Renal cortex interstitium (tissue), 11 donors: ENCODE data around the gene TEX29. TPM values are rescaled to one million over a fixed set of nuclear protein-coding genes. Genes with fewer than 3 reads are reported as not detected.

Experiments
- DNase-seq, 11 donors: peaks; one replicate each; pipeline ENCODE4 v3.0.0-alpha.2; 2013; ENCODE audit warnings: low read depth in 9 of 11, low spot score in 4 of 11; ENCODE audit errors: extremely low read depth in 1 of 11
- polyA plus RNA-seq, 3 donors: library from polyadenylated mRNA; unstranded; fragments of 120-200 nt; gene quantifications; one replicate each; pipeline ENCODE4 v1.2.1, GENCODE V29; 2013; ENCODE audit not compliant: insufficient read length in 3 of 3

Gene TEX29
- polyA plus RNA-seq, 3 donors, result 0.27 to 0.42 (median 0.36) TPM

DNA sequence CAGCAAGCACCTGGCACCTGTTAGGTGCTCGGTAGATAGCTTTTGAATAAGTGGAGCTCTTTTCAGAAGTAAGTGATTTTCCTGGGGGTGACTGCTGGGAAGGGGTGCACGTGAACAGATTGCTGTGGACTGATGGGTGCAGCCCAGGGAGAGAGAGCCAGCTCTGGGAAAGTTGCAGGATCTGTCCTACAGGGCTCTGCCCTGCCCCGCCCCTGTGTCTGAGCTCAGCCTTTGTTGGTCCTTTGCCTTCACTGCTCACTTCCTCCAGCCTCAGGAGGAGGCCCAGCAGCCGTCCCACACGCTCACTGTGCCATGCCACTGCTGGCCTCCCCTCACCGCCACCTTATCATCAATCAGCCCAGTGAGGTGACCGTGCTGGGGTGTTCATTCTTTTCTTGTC, 33.7 kb upstream of the TEX29 start:
- DNase-seq, result no peak

DNA sequence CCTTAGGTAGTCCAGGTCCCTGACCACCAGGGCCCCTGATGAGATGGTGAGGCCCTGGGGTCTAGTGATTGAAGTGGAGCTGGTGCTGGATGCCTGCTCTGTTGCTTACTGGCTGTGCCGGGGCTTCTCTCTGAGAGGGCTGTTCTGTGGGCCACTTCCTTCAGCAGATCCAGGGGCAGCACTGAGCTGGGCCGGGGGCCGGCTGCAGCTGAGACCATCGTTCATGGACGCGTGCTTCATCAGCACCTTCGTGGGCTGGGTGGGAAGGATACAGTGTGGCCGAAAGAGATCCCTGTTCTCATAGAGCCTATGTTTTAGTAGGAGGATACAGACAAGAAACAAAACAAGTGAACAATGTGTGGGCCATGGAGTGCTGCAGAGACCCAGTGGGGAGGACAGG, 33.2 kb upstream of the TEX29 start:
- DNase-seq, result no peak

DNA sequence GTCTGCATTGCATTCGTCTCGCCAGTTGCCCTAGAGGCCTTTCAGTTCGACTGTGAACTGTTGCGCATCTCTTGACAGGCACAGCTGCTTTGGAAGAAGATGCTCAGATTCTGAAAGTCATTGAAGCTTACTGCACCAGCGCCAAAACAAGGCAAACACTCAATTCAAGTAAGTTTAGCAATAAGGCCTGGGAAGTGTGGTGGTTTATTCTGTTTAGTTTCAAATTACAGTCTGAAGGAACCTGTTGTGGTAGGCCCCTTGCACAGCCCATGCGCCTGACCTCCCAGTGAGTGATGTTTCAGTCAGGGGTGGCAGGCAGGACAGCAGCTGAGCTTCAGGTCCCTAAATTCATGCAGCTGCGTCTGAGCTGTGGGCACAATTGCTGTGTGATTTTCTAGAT, 32.2 kb upstream of the TEX29 start:
- DNase-seq, result no peak

DNA sequence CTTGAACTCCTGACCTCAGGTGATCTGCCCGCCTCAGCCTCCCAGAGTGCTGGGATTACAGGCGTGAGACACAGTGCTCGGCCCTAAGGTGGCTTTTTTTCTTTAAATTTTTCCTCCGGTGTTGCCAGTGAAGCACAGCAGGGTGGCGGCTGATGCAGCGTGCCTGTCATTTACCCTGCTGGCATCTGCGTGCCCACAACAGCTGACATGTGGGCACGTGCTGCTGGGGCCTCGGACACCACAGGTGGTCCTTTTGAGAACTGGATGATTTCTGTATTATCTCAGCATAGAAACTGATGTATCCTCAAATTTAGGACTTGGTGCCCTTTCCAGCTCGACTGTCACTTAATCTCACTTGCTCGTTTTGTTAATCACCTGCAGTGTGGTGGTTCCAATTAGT, 31.2 kb upstream of the TEX29 start:
- DNase-seq, result no peak

DNA sequence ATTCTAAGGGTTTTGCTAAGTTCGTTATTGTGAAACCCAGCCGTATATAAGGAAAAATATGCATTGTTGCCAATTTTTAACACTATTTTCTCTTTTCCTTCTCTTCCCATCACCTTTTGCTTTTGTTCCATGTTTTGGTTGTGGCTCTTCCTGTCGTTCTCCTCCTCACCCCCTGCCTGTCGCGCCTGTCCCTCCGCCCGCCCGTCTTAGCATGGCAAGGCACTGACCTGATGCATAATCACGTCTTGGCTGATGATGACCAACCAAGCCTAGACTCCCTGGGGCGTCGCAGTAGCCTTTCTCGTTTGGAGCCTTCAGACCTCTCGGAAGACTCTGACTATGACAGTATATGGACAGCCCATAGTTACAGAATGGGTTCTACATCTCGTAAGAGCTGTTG, 28.5 kb upstream of the TEX29 start:
- no peak for DNase-seq

DNA sequence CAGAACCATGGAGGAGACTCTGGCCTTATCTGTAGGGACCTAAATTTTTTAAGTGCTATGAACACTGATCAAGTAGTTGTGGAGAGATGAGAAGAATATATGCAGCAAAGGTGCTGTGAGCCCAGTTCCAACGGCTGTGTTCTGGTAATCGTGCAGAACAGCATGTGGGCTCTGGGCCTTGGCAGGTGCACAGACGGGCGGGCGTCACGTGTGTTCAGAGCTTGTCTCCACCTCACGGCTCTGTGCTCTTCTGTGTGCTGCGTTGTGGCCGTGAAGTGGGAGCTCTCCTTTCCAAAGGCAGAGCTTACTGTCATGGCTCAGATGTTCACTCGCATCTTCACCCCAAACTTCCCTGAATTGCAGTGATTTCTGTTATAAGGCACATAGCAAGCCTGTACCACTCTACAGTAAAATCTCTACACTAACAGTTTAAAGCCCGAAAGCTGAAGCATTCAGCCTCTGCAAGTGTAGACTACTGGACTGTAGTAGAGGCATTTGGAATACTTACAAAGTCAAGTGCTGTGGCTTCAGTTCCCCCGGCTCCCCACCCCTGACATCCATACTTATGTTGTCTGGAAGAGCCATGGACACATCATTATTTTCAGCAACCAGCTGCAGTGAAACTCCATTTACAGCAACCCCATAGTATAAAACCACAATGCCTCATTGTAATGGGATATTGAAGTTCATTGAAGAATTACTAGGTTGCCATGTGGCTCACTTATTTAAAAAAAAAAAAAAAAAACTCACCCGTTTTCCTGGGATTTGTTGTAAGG, 27.5 kb upstream of the TEX29 start:
- no peak for DNase-seq

DNA sequence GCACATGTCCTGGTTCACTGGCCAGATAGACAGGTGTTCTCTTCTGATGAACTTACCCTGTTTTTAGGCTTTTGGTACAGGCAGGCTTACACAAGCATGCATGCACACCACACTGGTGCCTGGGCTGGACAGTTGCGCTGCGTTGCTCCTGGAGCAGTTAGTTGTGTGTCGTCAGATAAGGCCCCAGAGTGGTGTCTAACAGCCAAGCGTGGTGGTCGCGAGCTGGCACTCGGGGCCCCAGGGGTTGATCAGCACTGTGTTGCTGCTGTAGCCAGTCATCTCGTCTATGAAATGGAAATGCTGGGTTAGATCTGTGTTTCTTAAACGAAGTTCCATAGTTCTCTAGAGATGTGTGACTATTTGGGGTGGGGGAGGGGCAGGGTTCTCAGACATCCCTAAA, 24.6 kb upstream of the TEX29 start:
- DNase-seq, result no peak

DNA sequence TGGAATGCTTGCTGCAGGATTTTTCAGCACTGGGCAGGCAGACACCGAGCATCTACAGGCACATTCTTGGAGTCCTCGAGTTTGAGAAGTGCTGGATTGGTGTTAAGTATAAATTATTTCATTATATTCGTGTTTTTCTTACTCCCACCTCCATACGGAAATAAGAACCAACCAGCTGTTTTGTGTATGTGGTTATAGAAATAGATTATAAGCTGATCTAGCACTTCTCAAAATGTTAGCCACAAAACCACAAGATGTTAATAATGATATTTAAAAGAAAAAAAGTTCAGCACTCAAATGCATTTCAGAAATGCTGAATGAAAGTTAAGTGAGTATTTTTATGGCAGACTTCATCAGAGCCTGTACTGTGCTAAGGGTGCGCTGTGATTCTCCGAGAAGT, 24.0 kb upstream of the TEX29 start:
- no peak for DNase-seq

DNA sequence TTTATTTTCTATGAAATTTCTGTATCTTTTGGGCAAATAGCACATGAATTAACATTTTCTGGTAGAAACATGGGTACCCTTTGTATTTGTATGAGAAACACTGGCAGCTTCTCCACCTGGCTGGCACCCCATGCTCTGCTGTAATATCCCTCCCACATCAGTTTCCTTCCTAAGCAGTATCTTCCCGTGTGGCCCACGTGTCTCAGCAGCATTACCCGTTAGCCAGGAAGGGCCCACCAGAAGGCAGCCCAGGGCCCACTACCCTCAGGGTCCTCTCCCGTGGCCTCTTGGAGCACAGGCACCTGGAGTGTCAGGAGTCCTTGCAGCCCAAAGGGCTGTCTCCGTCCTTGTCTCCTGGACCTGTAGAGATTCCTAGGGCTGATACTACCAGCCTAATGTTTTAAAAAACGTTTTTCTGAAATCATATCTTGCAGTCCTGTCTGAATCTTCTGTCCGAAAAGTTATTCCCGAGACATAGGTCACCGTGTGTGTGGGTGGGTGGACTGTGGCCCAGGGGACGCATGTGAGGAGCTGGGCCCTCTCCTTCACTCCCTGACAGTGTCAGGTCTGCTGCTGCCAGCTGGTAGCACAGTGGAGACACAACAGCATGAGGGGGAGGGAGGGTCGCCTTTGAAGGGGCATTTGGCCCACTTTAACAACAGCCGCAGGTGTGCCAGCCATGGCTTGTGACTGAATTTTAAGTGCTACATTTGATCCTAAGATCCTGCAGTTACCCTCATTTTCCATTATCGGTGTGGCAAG, 22.0 kb upstream of the TEX29 start:
- no peak for DNase-seq

DNA sequence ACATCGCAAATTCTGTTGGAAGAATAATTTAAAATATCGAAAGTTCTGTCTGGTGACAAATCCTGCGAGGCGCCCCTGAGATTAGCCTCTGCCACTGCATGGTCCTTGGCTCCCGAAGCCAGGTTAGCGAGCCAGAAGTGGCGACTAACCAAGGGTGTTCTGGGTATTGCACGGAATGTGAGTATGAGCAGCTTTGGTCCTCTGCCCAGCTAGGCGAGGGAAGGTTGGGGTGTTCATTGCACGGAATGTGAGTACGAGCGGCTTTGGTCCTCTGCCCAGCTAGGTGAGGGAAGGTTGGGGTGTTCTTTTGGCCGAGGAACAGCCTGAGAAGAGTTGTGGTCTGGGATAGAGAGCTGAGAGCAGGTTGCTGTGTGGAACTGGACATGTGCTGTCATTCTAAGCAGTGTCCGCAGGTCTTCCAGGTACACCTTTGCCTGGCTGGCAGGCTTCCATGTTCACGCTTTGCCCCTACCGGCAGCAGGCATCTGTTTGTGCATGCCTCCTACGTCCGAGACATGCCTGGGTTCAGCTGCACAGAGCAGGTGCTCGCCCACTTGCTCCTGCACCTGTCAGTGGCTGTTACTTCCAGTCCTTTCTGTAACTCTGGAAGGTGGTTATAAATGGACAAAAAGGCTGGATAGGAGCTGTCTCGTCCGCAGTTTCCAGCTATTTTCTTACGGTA, 18.3 kb upstream of the TEX29 start:
- no peak for DNase-seq

DNA sequence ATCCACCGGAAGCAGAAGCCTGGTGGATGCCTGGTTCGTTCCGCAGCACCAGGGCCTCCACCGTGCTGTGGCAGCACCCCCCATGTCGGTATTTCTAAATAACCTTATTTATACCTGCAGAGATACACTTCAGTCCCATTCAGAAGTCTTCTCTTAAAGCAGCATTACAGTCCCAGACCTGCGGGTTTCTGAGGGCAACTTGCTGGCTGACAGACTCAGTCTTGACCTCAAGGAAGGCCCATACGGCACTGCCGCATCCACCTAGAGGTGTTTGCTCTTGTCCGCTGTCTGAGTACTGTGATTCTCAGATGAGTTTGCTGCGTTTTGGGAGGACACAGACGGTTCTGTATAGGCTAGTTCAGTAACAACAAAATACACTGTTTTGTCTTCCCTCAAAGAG, 16.9 kb upstream of the TEX29 start:
- DNase-seq, result no peak

DNA sequence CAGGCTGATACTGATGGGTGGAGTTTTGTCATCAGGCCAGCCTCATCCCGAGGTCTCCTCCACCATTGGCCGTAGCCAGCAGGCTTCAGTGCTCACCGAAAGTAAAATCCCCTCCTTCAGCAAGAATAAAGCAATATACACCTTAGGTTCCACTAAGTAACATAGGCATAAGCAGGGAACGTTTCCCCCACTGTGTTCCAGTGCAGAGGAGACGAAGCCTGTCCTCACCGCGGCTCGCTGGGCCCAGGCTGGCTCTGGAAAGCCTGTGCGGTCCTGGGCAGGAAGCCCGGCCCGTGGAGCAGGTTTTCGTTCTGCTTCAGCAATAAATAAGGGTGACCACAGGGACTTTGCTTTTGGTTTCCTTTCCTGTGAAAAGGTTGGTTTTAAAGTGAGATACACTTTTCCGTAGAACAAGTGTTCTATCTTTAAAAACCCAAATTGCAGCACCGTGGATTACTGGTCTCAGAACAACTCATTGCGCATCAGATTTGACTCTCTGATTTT, 16.3 kb upstream of the TEX29 start:
- DNase-seq, result no peak

DNA sequence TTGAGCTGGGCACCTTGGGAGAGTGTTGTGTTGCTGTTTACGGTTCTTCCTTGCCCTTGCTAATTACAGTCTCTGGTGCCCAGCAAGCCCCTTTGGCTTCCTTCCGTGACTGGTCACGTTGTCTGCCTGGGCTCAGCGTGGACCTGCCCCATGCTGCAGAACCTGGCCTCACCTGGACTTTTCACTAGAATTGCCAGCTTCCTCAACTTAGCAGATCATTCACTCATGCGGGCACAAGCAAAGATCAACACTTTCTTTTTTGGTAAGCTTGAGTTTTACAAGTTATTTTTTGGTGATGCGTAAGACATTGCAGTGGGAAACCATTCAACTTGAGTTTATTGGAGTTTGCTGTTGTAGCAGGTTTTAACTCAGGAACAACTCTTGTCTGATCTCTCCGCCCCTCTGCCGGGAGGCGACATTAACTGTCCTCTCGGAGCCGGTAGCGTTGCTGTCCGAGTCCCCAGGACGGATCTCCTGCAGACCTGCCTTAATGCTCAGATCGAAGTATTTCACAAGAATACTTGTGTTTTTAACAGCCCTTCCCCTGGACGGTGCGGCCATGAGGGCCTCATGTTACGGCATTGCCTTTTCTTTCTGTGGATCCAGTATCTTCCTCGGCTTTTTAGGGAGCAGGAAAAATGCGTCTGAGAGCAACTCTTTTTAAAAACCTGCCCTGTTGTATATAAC, 15.7 kb upstream of the TEX29 start:
- DNase-seq, result no peak

DNA sequence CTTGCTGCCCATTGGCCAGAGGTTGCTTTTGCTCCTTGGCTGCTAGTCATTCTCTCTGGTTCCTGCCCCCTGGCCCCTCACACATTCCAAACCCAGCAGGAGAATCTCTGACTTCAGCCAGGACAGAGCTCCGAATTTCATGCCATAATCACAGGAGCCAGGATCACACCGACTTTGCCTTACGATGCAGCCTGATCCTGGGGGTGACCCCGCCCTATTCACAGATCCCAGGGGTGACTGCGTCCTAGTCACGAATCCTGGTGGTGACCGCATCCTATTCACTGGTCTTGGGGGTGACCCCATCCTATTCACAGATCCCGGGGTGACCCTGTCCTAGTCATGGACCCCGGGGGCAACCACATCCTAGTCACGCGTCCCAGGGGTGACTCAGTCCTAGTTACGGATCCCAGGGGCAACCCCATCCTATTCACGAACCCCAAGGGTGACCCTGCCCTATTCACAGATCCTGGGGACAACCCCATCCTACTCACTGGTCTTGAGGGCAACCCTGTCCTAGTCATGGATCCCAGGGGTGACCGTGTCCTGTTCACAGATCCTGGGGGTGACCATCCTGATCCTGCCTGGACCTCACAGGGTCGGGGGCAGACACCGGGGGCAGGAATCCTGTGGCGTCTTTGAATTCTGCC, 7.4 kb upstream of the TEX29 start:
- no peak for DNase-seq

DNA sequence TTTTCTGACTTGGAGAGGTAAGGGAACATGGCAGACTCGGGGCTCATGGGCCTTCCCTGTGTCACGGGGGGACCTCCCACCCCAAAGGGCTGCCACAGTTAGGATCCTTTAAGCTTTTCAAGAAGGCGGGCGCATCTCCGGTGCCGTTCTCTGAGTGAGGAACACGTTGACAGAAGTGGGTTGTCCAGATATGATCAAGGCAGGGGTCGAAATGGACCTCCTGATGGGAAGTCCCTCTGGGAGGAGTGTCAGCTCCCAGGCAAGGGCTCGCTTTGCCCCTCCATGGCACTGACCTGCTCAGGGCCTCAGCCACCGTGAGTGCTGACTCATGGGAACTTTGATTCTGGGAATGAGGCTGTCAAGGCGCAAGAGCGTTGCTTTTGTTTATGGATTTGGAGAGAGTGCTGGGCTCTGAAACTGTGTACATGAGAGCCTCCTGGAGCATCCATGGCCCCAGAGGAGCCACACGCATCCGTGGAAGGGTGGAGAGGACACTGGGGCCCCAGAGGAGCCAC, 6.5 kb upstream of the TEX29 start:
- DNase-seq, result no peak

DNA sequence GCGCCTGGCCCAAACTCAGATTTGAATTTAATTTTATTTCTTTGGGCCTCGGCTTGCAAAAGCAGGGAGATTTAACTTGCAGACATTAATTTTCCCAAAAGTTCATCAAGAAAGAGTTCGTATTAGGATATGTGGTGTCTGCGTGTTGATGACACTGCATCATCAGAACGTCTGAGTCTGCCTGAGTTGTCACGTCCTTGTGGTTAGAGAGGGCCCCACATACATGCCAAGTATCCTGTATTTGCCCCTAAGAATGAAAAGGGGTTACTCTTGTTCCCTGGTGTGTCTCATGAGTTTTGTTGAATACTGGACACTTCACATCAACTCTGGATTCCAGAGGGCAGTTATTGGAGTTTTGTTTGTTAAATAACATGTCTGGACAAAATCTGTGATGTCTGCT, 5.6 kb upstream of the TEX29 start:
- DNase-seq, result no peak

DNA sequence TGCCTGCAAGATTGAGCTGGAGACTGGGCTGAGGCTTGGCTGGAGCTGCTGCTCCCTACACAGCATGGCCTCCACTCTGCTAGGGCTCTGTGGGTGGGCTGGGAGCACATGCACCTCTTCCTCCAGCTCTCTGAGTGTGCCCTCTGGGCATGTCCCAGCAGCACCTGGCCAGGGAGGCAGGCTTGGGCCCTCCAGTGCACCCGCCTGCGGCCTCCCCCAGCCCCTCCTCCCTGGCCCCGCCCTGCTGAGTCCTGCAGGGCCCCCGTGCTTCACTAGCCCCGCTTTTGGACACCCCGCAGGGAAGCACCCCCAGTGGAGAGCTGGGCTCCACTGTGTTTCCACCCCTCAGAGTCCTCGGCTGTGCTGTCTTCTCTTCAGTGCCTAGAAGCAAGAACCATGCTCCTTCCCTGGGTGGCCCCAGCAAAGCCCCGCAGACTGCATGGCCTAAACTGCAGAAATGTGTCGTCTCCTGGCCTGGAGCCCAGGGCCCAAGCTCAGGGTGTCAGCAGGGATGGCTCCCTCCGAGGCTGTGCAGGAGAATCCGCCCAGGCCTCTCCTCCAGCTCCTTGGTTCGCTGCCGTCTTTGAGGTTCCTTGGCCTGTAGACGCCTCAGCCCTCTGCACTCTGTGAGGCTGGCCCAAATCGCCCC, 5.0 kb upstream of the TEX29 start:
- no peak for DNase-seq

DNA sequence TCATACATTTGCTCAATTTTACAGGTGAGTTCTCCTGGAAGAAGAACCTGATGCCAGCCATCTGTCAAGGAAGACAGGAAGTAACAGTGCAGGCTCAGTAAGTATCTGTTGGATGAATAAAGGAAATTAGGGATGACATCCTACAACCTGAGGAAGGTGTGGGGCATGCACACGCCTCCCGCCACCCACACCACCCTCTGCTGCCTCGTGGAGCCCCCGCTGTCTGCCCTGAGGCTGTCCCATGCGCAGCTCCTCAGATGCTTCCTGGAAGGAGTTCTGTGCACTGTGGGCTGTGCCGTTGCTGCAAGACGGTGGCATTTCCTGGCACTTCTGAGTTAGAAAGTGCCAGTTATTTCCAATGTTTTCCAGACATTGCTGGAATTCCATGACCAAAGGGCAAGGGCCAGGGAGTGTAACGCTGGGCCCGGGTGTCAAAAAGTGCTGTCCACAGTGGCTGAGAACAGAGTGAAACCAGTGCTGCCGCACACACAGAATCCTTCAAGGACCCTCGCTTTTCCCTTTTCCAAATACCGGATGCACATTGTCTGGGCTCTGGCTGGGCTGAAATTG, 4.2 kb upstream of the TEX29 start:
- no peak for DNase-seq
